Choroid plexus epithelial cell (primary cell): ENCODE data around the gene EFNB3.

ENCODE experiments used
- DNase-seq: peaks from one replicate; pipeline ENCODE4 v3.0.0-alpha.2; 2010; ENCODE audit warnings: low read depth
- H3K4me3 ChIP-seq: 2 replicates; pipeline ENCODE4 v1.5.1; 2011; ENCODE audit warnings: low read depth, mild to moderate bottlenecking, control low read depth, low read length, moderate library complexity
- TF ChIP-seq, protein P1 (sequence below): conservative IDR thresholded peaks from 2 replicates; pipeline ENCODE4 v1.5.1; 2011; ENCODE audit warnings: low read depth, mild to moderate bottlenecking, control low read depth, inconsistent platforms, low read length, moderate library complexity

The EFNB3 gene

GRCh38 chr17:7707858-7708750 lies 3.1 kb downstream of the EFNB3 start:
- TF ChIP-seq, protein P1, sequence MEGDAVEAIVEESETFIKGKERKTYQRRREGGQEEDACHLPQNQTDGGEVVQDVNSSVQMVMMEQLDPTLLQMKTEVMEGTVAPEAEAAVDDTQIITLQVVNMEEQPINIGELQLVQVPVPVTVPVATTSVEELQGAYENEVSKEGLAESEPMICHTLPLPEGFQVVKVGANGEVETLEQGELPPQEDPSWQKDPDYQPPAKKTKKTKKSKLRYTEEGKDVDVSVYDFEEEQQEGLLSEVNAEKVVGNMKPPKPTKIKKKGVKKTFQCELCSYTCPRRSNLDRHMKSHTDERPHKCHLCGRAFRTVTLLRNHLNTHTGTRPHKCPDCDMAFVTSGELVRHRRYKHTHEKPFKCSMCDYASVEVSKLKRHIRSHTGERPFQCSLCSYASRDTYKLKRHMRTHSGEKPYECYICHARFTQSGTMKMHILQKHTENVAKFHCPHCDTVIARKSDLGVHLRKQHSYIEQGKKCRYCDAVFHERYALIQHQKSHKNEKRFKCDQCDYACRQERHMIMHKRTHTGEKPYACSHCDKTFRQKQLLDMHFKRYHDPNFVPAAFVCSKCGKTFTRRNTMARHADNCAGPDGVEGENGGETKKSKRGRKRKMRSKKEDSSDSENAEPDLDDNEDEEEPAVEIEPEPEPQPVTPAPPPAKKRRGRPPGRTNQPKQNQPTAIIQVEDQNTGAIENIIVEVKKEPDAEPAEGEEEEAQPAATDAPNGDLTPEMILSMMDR = no peak
- DNase-seq = no peak
- no peak overlapping the region for H3K4me3 ChIP-seq

- DNase-seq = no peak
- H3K4me3 ChIP-seq = no peak overlapping the region
- TF ChIP-seq, protein P1 = no peak
Measured at GRCh38 chr17:7709031-7709430, 4.0 kb downstream of the EFNB3 start.

DNA sequence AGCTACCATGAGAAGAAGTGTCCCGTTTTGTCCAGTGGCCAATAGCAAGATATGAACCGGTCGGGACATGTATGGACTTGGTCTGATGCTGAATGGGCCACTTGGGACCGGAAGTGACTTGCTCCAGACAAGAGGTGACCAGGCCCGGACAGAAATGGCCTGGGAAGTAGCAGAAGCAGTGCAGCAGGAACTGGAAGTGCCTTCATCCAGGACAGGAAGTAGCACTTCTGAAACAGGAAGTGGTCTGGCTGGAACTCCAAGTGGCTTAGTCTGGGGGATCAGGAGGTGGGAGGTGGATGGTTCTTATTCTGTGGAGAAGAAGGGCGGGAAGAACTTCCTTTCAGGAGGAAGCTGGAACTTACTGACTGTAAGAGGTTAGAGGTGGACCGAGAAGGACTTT lies 5.3 kb downstream of the EFNB3 start:
- DNase-seq = no peak
- H3K4me3 ChIP-seq = no peak overlapping the region
- TF ChIP-seq, protein P1 = no peak

DNA sequence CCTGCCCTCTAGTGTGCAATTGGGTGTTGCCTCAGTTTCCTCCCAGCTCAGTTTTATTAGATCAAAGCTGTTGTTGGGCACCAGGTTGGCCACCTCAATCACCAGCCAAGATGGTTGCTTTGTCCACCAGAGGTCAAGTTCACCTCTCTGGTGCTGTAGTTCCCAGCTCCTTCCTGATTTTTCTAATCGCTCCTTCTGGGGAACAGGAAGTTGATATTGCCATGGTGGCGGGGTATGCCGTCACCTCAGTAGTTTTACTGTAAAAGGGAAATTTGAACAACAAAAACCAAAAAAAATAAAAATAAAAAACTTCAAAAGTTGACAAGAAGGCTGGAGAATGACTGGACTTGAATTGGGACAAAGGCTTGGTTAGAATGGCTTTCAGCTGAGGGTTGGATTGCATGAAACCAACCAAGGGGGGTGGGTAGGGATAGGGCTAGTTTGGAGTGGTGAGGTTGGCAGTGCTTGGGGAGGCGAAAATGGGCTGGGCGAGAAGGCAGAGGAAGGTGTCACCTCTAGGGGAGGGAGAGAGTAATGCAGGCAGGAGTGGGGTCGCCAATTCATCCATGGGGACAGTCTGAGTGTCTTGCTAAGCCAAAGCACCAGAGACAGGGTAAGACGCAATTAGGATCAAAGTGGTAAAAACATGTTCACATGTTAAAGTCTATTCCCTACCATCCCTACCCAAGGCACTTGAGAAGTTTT lies 6.2 kb downstream of the EFNB3 start:
- no peak for DNase-seq
- TF ChIP-seq, protein P1 = peak; percentile 33
- no peak overlapping the region for H3K4me3 ChIP-seq

GRCh38 chr17:7712111-7712771 lies 7.2 kb downstream of the EFNB3 start:
- DNase-seq = peak; percentile 21
- no peak overlapping the region for H3K4me3 ChIP-seq
- TF ChIP-seq, protein P1 = no peak

DNA sequence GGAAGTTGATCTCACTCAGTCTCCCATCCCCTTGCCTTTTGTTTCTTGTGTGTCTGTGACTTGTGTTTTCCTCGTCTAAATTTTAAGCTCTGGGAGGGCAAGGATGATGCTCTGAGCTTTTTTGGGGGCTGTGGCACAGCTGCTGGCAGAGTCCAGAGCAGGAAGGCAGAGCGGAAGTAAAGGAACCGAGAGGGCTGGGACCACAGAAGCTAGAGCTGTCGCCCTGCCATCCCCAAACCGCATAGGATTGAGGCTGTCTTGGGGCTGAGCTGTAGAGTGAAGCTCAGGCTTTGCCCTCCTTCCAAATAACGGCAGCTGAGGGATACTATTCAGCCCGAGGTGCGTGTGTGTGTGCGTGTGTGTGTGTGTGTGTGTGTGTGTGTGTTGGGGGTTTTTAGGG lies 8.8 kb downstream of the EFNB3 start:
- TF ChIP-seq, protein P1 = no peak
- no peak overlapping the region for H3K4me3 ChIP-seq
- DNase-seq = no peak
